Embryonic facial prominence (tissue), 1 donor: ENCODE results near the gene PGA3.
"Not testable (repeated sequence)": the region's sequence is repeated elsewhere in the genome, so short reads cannot be mapped to it uniquely, and the experiment has no call there.

Experiments used
- DNase-seq: peaks from one replicate; pipeline ENCODE4 v3.0.0-alpha.2; 2016; ENCODE audit errors: extremely low spot score

The PGA3 gene

GRCh38 chr11:61202950-61203746 is at the start of gene PGA3:
TSS of gene PGA3 (plus strand) at chr11:61203515. CDS start at chr11:61203565, 50 bp downstream.
- DNase-seq = peak; percentile 4

DNA sequence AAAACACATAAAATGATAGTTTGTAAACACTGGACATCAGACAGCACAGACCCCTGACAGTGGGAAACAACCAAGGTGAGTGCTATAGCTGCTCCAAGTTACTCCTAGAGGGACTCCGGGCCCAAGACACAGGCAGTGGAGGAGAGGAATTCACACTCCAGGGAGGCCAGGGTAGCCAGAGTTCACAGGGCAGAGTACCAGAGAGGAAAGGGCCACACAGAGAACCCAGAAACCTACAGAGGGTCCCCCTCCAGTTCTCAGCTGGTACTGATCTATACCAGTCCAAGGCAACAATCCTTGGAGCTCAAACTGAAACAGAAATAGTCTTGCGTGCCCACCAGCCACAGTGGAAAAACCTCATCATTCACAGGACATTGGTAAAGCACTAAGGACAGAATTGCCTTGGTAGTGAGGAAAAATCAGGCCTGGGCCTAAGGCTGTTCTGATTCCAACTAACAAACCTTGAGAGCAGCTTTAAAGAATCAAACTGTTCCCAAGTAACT is 49.7 kb upstream of the PGA3 start:
- DNase-seq = no peak

GRCh38 chr11:61154528-61154927 is 48.8 kb upstream of the PGA3 start:
- DNase-seq = no peak

DNA sequence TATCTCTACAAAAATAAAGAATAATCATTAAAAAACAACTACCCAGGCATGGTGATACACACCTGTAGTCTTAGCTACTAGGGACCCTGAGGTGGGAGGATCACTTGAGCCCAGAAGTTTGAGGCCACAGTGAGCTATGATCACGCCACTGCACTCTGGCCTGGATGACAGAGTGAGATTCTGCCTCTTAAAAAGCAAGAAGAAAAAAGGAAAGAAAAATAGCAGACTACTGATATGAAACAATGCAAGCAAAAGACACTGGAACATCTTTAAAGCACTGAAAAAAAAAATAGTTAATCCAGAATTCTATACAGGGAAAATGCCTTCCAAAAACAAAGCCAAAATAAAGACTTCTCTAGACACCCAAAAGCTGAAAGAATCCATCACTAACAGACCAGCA is 48.0 kb upstream of the PGA3 start:
- DNase-seq = no peak

GRCh38 chr11:61155741-61156140 is 47.6 kb upstream of the PGA3 start:
- DNase-seq = no peak

GRCh38 chr11:61157743-61158142 is 45.6 kb upstream of the PGA3 start:
- DNase-seq = no peak

DNA sequence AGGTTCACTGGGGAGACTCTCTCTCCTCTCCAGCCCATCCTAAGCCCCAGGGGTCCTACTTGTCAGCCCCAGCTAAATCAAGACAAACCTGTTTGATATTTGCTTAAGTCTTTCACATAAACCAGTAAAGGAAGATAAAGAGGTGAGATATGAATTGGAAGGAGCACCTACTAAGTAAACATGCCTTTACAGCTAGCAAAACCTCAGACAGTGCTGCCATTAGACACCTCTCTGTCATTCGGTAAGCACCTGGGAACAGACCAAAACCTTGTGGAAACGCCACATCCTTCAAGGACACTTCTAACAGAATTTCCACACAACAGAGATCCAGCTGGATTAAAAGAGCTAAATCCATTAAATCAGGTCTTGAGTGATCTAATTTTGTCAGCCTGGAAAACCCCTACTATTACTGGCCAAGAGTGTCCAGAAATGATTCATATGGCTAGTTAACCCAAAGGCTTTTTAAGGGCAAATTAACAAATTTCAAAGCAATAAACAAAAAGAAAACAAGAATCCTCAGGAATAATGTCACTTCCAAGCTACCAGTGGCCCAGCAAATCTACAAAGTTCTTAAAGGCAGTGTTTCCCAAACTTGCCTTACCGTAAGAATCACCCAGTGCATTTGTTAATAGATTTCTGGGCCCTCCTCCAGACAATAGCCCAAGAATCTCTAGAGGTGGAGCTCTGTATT is 44.5 kb upstream of the PGA3 start:
- DNase-seq = no peak

- no peak for DNase-seq
Observed at GRCh38 chr11:61160487-61161189, 42.7 kb upstream of the PGA3 start.

GRCh38 chr11:61161190-61162091 is 41.9 kb upstream of the PGA3 start, which contains the start of gene VPS37C:
TSS of gene VPS37C (minus strand) at chr11:61161426. CDS start at chr11:61138829, 22,597 bp downstream.
- DNase-seq = peak; percentile 76

GRCh38 chr11:61162092-61162941 is 41.0 kb upstream of the PGA3 start:
- DNase-seq = no peak

- DNase-seq = no peak
Observed at GRCh38 chr11:61163021-61163420, 40.3 kb upstream of the PGA3 start.

DNA sequence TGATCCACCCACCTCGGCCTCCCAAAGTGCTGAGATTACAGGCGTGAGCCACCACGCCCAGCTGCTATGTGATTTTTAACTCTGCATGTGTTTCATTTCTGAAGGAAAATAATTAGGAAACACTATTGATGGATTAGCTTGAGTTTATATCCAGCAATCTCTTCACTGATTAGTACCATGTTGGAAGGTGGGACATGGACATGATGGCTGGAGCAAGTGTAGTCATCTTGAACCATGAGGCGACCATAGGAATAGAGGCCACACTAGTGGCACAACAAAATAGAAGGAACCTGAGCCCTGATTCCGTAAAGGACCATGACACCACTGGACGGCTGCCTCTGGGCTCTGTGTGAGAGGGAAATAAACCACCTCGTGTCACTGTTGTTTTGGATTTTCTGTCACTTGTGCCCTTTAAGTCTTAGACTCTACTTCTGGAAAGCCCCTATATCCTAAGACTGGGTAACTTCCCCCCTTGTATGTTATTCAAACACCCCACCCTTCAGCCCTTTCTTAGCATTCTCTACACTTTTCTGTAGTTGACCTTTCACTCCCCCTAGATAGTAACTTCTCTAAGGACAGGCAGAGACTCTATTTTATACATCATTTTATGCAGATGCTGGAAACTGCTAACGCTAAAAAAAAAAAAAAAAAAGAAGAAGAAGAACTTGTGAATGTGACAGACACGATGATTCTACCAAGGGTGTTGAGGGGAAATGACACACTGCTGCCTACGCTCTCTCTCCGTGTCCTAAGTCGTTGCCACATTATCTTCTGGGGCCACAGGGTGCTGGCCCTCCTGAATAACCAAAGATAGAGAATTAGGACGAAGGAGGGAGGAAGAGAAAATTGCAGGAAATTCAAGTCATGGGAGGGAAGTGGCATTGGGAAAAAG is 39.4 kb upstream of the PGA3 start:
- DNase-seq = no peak

DNA sequence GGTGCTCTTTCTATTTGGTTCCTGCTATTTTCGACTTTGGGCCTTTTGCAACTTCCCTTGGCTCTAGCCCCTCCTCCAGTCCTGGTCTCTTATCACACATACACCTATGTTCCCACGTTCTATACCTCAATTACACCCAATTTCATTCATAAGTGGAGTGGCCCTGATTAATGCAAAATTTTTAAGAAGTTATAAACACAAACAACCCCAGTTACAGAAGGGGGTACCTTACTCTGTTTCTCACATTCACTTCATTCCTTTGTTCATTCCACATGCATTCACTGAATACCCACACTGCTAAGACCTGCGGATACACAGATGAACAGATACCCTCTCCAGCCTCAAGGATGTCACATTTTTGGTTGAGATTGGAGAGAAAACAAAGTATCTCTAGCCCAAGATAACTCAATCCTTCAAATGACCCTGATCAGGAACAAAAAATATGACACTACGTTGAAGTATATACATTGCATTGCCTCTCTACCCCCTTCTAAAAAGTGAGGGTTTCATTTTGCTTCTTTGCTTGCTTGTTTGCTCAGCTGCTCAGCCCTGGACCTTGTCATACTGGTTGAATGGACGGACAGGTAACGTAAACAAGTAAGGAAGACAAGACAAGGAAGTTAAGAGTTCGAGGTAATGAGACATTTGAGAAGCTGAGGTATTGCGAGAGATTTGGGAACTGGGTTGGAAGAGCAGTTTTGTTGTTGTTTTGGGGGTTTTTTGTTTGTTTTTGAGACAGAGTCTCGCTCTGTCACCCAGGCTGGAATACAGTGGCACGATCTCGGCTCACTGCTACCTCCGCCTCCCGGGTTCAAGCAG is 38.5 kb upstream of the PGA3 start:
- DNase-seq = no peak

- DNase-seq = not testable (repeated sequence)
Observed at GRCh38 chr11:61165785-61166184, 37.5 kb upstream of the PGA3 start.

GRCh38 chr11:61166331-61166730 is 37.0 kb upstream of the PGA3 start:
- not testable (repeated sequence) for DNase-seq

DNA sequence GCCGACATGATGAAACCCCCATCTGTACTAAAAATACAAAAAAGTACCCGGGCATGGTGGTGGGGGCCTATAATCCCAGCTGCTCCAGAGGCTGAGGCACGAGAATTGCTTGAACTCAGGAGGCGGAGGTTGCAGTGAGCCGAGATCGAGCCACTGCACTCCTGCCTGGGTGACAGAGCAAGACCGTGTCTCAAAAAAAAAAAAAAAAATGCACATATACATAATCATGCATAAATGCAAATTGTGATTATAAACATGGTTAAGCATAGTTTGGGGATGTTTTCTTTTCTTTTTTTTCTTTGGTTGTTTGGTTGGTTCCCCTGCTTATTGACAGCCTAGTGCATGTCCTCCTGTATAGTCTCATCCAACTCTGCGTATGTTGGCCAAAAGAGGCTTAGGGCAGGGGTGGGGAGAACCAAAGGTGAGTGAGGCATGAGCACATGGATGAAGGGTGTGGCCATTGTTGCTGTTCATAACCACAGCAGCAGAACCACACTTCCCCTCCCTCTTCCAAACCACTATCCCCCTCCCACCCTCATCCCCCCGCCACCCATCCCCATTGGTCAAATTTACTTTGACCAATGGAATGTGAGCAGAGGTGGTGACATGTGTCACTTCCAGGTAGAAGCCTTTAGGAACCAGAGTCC is 35.1 kb upstream of the PGA3 start:
- no peak for DNase-seq

GRCh38 chr11:61168800-61169199 is 34.5 kb upstream of the PGA3 start:
- DNase-seq = no peak

DNA sequence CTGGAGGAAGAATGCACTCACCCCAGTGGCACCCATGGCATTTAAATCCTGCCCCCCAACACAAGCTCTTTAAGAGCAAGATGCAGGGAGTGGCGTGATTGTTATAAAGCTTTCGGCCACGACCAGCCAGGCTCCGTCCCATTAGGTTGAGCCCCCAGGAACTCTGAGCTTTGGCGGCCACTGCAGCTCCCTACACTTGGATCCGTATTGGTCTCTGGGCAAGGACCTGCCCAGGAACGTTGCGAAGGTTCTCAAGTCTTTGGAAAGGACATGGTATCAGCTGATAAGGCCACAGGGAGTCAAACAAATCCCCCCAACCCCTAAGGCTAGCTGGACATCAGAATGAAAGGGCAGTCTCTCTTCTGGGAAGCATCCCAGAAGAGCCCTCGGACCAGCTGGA is 32.7 kb upstream of the PGA3 start:
- no peak for DNase-seq
